Fibroblast of the conjunctiva (primary cell): ENCODE results near the gene FAM240B.
A peak's percentile ranks its signal among the peaks of the same experiment; 100 is the strongest.

ENCODE experiments used
- DNase-seq: peaks from one replicate; pipeline ENCODE4 v3.0.0-alpha.2; 2010; ENCODE audit warnings: low read depth

The FAM240B gene

GRCh38 chr9:38720083-38720745 lies at the start of gene FAM240B:
Gene FAM240B (minus strand): TSS chr9:38720133. CDS start chr9:38703999, 16,134 bp downstream.
- no peak for DNase-seq

- no peak for DNase-seq
These were observed 48.4 kb upstream of the FAM240B start for GRCh38 chr9:38768351-38768761.

- no peak for DNase-seq
These were observed 45.2 kb upstream of the FAM240B start for GRCh38 chr9:38765101-38765500.

- DNase-seq = no peak
These were observed 42.1 kb upstream of the FAM240B start for GRCh38 chr9:38761999-38762398.

DNA sequence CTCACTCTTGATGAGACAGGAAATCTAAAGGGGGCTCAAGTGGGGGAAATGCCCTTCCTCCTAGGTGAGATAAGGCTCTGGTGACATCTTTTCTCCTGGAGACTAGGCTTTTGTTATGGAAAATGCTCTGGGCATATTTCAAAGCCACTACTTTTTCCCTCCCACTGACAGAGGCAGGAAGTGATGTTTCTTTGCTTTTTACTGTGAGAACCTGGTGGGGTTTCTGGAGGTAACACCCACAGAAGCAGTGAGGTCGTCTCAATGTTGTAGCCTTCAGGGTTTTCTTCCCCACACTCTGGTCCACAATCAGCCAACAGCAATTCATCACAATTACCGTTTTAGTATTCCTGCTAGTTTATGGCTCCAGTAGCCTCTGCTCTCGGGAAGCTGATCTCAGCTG lies 41.4 kb upstream of the FAM240B start:
- no peak for DNase-seq

GRCh38 chr9:38756702-38757101 lies 36.8 kb upstream of the FAM240B start:
- no peak for DNase-seq

DNA sequence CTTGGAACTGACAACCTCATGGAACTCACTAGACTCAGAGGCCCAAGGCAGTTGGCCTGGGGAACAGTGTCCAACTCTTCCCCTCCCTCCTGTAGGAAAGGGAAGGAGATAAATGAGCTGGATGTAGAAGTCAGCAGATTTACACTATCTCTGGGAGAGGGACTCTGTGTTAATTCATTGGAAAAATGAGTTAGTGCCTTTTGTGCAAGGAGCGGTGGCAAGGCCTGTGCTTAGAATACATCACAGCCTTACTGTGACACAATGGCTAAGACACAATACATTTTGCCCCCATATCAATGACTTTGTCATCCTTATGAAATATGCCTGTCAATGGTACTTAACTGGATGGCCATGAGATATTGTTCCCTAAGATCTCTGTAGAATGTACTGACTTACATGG lies 28.0 kb upstream of the FAM240B start:
- DNase-seq = no peak

DNA sequence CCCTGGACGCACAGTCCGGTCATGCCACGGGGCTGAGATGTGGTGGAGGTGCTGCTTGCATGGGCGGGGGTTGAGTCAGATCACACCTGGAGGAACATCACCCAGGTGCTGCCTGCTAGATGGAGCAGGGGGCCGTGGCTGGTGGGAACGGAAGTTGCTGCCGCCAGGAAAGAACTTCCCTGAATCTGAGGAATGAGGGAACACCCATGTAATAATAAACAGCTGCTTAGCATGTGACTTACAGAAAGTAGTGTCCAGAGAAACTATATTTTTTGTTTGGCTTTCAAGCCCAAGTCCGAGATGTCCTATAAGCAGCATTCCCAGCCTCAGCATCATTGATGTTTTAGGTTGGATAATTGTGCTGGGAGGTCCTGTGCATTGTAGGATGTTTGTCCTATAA lies 27.1 kb upstream of the FAM240B start:
- no peak for DNase-seq

DNA sequence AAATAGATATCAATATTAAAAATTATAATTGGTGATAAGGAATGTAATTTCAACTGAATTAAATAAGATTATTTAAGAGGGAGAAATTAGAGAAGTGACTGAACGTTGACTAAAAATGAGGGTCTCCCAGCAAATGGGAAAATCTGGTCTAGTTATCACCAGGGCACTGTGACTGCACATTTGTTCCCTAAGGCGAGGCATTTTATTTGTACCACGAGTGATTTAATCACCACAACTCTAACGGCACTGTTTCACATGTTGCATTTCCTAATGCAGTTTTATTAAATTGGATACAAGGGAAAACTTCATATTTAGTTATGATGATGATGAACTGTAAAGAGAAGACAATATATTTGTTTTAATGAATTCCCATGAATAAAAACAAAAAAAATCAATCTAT lies 26.4 kb upstream of the FAM240B start:
- no peak for DNase-seq

GRCh38 chr9:38744484-38744883 lies 24.6 kb upstream of the FAM240B start:
- DNase-seq = no peak

GRCh38 chr9:38737246-38737645 lies 17.3 kb upstream of the FAM240B start:
- DNase-seq = no peak

- no peak for DNase-seq
These were observed 14.9 kb upstream of the FAM240B start for GRCh38 chr9:38734831-38735230.

GRCh38 chr9:38733503-38733902 lies 13.6 kb upstream of the FAM240B start:
- DNase-seq = no peak

DNA sequence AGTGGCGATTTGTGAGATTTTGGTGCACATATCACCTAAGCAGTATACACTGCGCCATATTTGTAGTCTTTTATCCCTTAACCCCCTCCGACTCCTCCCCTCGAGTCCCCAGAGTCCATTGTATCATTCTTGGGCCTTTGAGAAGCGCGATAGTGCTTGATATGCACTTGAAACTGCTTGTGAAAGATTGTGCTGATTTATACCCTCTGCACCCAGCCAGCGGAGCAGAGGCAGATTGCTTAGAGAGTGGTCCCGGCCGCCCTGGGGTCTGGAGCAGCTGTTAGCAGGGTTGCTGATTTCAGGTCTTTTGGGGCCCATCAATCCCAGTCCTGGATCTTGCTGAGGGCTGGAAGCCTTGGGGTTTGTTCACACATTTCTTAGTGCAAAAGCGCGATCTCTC lies 13.0 kb upstream of the FAM240B start:
- no peak for DNase-seq

DNA sequence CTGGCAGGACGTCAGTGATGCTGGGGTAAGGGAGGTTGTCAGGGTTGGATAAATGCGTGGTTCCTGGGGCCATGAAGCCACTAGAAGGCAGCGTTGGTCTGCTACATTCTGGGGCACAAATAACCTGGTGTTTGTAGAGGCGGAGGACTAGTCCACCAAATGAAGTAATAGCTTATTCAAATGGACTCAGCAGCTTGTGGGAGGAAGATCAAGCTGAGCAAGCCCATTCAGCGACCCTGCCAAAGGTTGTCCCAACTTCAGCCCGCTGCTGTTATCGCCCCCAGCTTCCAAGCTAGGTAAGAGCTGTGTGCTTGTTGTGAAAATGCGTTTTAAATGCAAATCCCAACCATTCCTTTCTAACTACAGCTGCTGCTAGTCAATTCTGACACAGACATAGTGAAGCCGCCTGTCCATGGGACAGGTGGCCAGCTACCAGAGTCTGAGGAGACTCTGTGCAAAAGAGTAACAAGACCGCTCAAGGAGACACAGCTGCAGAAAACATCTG lies 7.6 kb upstream of the FAM240B start:
- peak; percentile 18 for DNase-seq

- no peak for DNase-seq
These were observed 4.8 kb upstream of the FAM240B start for GRCh38 chr9:38724754-38725153.

GRCh38 chr9:38718148-38718547 lies 1.8 kb downstream of the FAM240B start:
- no peak for DNase-seq

DNA sequence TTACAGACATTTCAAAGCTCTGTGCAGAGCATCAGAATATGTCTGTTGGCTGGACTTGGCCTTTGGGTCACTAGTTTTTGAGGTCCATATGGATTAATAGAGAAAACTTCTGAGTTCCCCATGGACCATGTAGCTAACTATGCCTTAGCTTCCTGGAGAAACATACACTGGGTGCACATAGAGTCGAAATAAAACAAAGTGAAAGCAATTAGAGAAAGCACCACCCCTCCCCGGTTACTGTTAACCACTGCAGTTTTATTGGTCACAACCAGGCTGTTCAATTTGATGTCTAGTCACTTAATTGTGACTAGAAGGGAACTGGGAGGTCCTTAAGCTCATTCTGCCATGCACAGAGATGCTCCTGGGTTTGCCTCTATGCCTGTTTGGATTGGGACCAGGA lies 4.2 kb downstream of the FAM240B start:
- no peak for DNase-seq

- peak; percentile 76 for DNase-seq
These were observed 6.5 kb downstream of the FAM240B start for GRCh38 chr9:38713426-38713825.

DNA sequence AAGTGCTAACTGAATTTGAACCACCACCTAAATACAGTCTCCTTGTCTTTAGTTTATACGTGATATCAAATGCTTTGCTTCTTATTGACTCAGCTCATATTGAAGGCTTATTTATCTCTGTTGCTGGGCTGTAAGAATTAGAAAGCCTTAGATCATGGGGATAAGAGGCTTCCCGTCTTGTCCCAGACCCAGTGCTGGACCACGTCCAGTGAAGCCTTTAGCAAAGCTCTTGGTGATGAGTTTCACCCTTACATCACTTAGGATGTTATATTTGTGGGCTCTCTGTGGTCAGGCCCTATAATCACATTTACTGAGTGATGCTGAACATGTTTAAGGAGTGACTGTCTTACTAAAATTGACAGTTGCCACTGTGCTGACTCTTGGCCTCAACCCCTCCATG lies 11.2 kb downstream of the FAM240B start:
- DNase-seq = no peak

DNA sequence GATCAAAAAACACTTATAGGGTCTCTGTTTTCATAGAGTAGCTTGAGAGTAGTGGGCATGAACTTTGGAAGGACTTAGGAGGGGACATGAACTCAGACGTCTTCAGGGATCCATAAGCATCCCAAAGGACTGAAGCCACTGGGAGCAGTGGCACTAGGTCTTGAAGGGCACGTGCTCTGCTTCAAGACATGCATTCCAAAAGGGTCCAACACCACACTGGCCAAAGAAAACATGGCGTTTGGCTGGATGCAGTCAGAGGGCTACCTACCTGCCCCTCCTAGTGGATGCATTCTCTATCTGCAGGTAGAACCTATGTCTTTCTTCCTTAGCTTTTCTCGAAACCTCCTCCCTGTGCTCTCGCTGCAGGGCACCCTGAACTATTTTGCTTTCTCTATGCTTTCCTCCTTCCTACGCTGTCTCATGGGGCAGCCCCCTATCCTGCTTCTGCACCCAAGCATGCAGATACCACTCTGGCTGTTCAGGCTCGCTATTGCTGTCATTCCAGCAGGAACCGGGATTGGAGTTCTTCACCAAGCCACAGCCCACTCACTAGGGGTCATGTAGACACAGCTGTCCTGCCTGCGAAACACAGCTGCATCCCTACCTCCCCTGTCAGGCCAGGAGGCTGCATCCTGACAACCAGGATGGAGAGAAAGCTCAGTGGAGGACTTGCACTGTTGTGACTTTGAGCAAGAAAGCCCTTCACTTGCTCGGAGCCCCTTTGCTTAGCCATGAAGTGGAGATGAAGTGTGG lies 11.9 kb downstream of the FAM240B start:
- DNase-seq = no peak

GRCh38 chr9:38706493-38706892 lies 13.4 kb downstream of the FAM240B start:
- no peak for DNase-seq

- DNase-seq = no peak
These were observed 14.0 kb downstream of the FAM240B start for GRCh38 chr9:38705917-38706316.

GRCh38 chr9:38700695-38701094 lies 19.2 kb downstream of the FAM240B start:
- no peak for DNase-seq
